Hepatocyte (in vitro differentiated cells): ENCODE data around the gene MTA2. TPM values are rescaled to one million over a fixed set of nuclear protein-coding genes. Genes with fewer than 3 reads are reported as not detected.

Experiments
- DNase-seq: peaks from one replicate; pipeline ENCODE4 v3.0.0-alpha.2; 2016; ENCODE audit warnings: low spot score
- H2AFZ ChIP-seq: fragments of 200-600 bp; sonication (generic); 2 replicates; pipeline ENCODE4 v1.6.0; 2016; ENCODE audit warnings: antibody characterized with exemption, mild to moderate bottlenecking
- H3K27ac ChIP-seq: fragments of 200-600 bp; sonication (generic); 2 replicates; pipeline ENCODE4 v1.5.1; 2016; ENCODE audit warnings: mild to moderate bottlenecking
- H3K27me3 ChIP-seq: fragments of 200-600 bp; sonication (generic); 2 replicates; pipeline ENCODE4 v1.6.1; 2016
- H3K36me3 ChIP-seq: fragments of 200-600 bp; sonication (generic); replicated peaks from 2 replicates; pipeline ENCODE4 v1.5.1; 2016; ENCODE audit warnings: low read depth; ENCODE audit not compliant: insufficient read depth
- H3K4me1 ChIP-seq: fragments of 200-600 bp; sonication (generic); 2 replicates; pipeline ENCODE4 v1.5.1; 2016; ENCODE audit warnings: mild to moderate bottlenecking, moderate library complexity; ENCODE audit not compliant: insufficient read depth
- H3K4me2 ChIP-seq: fragments of 200-600 bp; sonication (generic); 2 replicates; pipeline ENCODE4 v1.6.0; 2016
- H3K4me3 ChIP-seq: fragments of 200-600 bp; sonication (generic); 2 replicates; pipeline ENCODE4 v1.5.1; 2016; ENCODE audit warnings: mild to moderate bottlenecking
- H3K79me2 ChIP-seq: fragments of 200-600 bp; sonication (generic); 2 replicates; pipeline ENCODE4 v1.6.0; 2017; ENCODE audit warnings: mild to moderate bottlenecking
- H3K9me2 ChIP-seq: fragments of 200-600 bp; sonication (generic); replicated peaks from 2 replicates; pipeline ENCODE4 v1.6.0; 2017; ENCODE audit warnings: mild to moderate bottlenecking; ENCODE audit not compliant: insufficient read depth
- H3K9me3 ChIP-seq: fragments of 200-600 bp; sonication (generic); 2 replicates; pipeline ENCODE4 v1.5.1; 2016; ENCODE audit warnings: low read depth, mild to moderate bottlenecking
- H4K20me1 ChIP-seq: fragments of 200-600 bp; sonication (generic); 2 replicates; pipeline ENCODE4 v1.6.0; 2016; ENCODE audit warnings: mild to moderate bottlenecking; ENCODE audit not compliant: insufficient read depth, poor library complexity, severe bottlenecking
- EZH2 ChIP-seq: fragments of 200-600 bp; sonication (generic); IDR thresholded peaks from 2 replicates; pipeline ENCODE4 v1.6.1; 2016; ENCODE audit warnings: antibody characterized with exemption, mild to moderate bottlenecking, borderline replicate concordance
- EZH2phosphoT487 ChIP-seq: fragments of 200-600 bp; sonication (generic); IDR thresholded peaks from one replicate; pipeline ENCODE4 v1.6.1; 2018; ENCODE audit warnings: antibody characterized with exemption, mild to moderate bottlenecking, low read depth, moderate library complexity; ENCODE audit not compliant: unreplicated experiment, severe bottlenecking
- WGBS: methylation state at CpG from one replicate; pipeline ENCODE4 v1.1.6; 2016; ENCODE audit warnings: low lambda C conversion rate; ENCODE audit errors: missing lambda C conversion rate; 5-methylcytosine and 5-hydroxymethylcytosine counted together
- polyA plus RNA-seq: library from polyadenylated mRNA; unstranded; fragments of >200 nt; fragmentation: Nextera tagmentation; extraction: Ambion mirVana; gene quantifications from 2 replicates; pipeline ENCODE4 v1.2.1, GENCODE V29; 2016
- total RNA-seq: library from RNA; depleted of rRNA; stranded (reverse); fragments of >200 nt; gene quantifications from 2 replicates; pipeline ENCODE4 v1.2.3, GENCODE V29; 2014
- TF ChIP-seq, protein P1 (sequence below): fragments of 200-600 bp; sonication (generic); IDR thresholded peaks from 2 replicates; pipeline ENCODE4 v1.5.1; 2016; ENCODE audit warnings: antibody characterized with exemption, mild to moderate bottlenecking; ENCODE audit not compliant: poor library complexity

MTA2 gene
- total and polyA plus RNA-seq, 2 experiments from 2014 or later: 25.6 to 53.1 TPM

DNA sequence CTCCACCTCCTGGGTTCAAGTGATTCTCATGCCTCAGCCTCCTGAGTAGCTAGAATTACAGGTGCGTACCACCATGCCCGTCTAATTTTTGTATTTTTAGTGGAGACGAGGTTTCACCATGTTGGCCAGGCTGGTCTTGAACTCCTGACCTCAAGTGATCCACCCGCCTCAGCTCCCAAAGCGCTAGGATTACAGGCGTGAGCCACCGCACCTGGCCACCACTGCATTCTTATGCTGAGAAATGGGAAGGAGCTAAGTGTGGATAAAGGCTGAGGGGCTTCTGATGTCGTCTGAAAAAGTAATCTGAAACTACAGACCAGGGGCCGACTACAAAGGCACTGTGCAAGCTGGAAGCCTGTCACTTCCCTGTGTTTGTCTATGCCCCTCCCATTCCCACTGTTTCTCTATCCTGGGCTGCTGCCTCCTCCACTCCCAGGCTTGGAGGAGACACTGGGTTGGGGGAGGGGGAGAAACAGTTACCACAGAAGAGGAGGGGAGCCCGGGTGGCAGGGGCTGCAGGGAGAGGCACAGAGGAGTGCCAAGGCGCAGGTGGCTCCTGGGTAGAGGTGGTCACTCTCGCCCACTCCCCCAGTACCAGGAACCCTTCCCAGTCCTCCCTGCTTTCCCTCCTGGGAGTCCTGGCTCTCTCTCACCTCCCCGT lies 2.9 kb upstream of the MTA2 start:
- H3K9me2 ChIP-seq: no peaks in the 10 kb centered on the region
- no peaks in the 10 kb centered on the region for H3K36me3 ChIP-seq
- H3K27me3 ChIP-seq: no peaks in the 10 kb centered on the region
- peak; percentile 41 for DNase-seq
- no peak overlapping the region for H3K4me2 ChIP-seq
- H3K27ac ChIP-seq: no peak overlapping the region
- H3K9me3 ChIP-seq: no peaks in the 10 kb centered on the region
- no peak overlapping the region for H2AFZ ChIP-seq
- H3K79me2 ChIP-seq: peaks cover 17% of the 10 kb centered on the region
- TF ChIP-seq EZH2phosphoT487: no peak
- TF ChIP-seq, protein P1, sequence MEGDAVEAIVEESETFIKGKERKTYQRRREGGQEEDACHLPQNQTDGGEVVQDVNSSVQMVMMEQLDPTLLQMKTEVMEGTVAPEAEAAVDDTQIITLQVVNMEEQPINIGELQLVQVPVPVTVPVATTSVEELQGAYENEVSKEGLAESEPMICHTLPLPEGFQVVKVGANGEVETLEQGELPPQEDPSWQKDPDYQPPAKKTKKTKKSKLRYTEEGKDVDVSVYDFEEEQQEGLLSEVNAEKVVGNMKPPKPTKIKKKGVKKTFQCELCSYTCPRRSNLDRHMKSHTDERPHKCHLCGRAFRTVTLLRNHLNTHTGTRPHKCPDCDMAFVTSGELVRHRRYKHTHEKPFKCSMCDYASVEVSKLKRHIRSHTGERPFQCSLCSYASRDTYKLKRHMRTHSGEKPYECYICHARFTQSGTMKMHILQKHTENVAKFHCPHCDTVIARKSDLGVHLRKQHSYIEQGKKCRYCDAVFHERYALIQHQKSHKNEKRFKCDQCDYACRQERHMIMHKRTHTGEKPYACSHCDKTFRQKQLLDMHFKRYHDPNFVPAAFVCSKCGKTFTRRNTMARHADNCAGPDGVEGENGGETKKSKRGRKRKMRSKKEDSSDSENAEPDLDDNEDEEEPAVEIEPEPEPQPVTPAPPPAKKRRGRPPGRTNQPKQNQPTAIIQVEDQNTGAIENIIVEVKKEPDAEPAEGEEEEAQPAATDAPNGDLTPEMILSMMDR: no peak
- no peak for TF ChIP-seq EZH2
- no peak overlapping the region for H3K4me3 ChIP-seq
- WGBS: 71% methylated on average over 13 of the region's 13 CpGs
- peaks cover 11% of the 10 kb centered on the region for H4K20me1 ChIP-seq
- peaks cover 16% of the 10 kb centered on the region for H3K4me1 ChIP-seq

DNA sequence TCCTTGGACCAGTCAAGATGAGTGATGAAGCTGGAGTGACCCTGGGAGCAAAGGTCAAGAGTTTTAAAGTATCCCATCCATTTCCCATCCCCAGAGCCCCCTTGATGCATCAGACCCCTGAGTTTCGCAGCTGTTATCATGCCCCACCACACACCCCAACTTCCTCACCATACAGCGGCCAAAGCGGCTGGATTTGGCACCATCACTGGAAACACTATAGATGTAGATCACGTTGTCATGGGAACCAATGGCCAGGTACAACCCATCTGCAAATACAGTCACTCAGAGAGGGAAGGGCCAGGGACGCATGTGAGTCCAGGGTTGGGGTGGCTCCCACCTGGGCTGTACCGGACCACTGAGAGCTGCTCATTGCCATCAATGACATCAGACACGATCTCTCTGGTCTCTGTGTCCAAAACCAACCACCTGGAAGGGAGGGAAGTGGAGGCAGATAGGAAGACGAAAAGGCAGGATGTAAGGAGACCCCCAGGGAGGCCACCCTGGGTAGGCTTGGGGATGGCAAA lies 2.2 kb upstream of the MTA2 start:
- H3K4me2 ChIP-seq: no peak overlapping the region
- no peak overlapping the region for H2AFZ ChIP-seq
- no peaks in the 10 kb centered on the region for H3K9me2 ChIP-seq
- DNase-seq: no peak
- no peak overlapping the region for H3K4me3 ChIP-seq
- no peaks in the 10 kb centered on the region for H3K9me3 ChIP-seq
- no peaks in the 10 kb centered on the region for H3K36me3 ChIP-seq
- no peak for TF ChIP-seq EZH2
- no peak for TF ChIP-seq EZH2phosphoT487
- TF ChIP-seq, protein P1: no peak
- H3K4me1 ChIP-seq: peaks cover 20% of the 10 kb centered on the region
- H3K27ac ChIP-seq: no peak overlapping the region
- peaks cover 23% of the 10 kb centered on the region for H3K79me2 ChIP-seq
- H3K27me3 ChIP-seq: no peaks in the 10 kb centered on the region
- WGBS: 96% methylated on average over 8 of the region's 8 CpGs
- H4K20me1 ChIP-seq: peaks cover 14% of the 10 kb centered on the region

DNA sequence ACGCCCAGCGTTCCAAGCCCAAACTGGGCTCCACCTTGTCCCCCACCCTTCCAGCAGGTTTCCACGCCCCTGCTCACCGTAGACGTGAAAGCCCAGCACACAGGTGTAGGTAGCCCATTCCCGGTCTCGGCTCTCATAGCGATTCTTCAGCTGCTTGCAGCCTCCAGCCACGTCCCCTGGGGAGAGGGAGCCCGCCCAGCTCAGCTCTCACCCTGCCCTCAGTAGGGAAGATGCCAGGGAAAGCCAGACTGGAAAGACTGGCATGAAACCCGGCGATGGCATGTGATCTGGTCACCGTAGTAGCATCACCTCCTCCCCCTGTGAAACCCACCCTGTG lies 1.4 kb upstream of the MTA2 start:
- WGBS: 70% methylated on average over 10 of the region's 13 CpGs
- TF ChIP-seq, protein P1: no peak
- no peak for TF ChIP-seq EZH2phosphoT487
- no peak for TF ChIP-seq EZH2
- peaks cover 16% of the 10 kb centered on the region for H4K20me1 ChIP-seq
- H3K27ac ChIP-seq: no peak overlapping the region
- DNase-seq: no peak
- H3K9me2 ChIP-seq: no peaks in the 10 kb centered on the region
- peaks cover 20% of the 10 kb centered on the region for H3K4me1 ChIP-seq
- H3K9me3 ChIP-seq: no peaks in the 10 kb centered on the region
- peak overlapping the region; percentile 85 for H3K4me2 ChIP-seq
- H3K36me3 ChIP-seq: no peaks in the 10 kb centered on the region
- H3K79me2 ChIP-seq: peaks cover 31% of the 10 kb centered on the region
- no peak overlapping the region for H3K4me3 ChIP-seq
- H2AFZ ChIP-seq: no peak overlapping the region
- H3K27me3 ChIP-seq: no peaks in the 10 kb centered on the region
